T-cell (primary cell): ENCODE data around the gene ZFYVE16. TPM values are rescaled to one million over a fixed set of nuclear protein-coding genes. Genes with fewer than 3 reads are reported as not detected.

Source experiments
- ATAC-seq, 4 experiments: fragments of 200-7000 bp in 3 of 4; fragments of 150-1000 bp in 1 of 4; cut with Tn5 transposase; replicated peaks in 1 of 4; 1 replicate in 3 of 4; 2 replicates in 1 of 4; pipeline ENCODE4 v1.10.0; 2021; ENCODE audit warnings: moderate library complexity in 3 of 4, mild to moderate bottlenecking in 2 of 4, moderate number of reproducible peaks in 1 of 4
- CTCF ChIA-PET, 2 donors: fragments of 300-600 bp; sonication (Branson Sonifier 250); formaldehyde crosslinking; loops; one replicate each; lab custom pipeline; 2022; ENCODE audit warnings: antibody characterized with exemption in 2 of 2; lab: Charles Lee
- POLR2A ChIA-PET, 2 donors: fragments of 300-600 bp; sonication (Branson Sonifier 250); formaldehyde crosslinking; loops; one replicate each; lab custom pipeline; 2022; ENCODE audit warnings: antibody characterized with exemption in 2 of 2; lab: Charles Lee
- DNase-seq, 35 experiments: peaks; one replicate each; pipeline versions ENCODE4 v3.0.0 to v3.0.0-alpha.2; 2013 to 2023
- H3K27ac ChIP-seq: one replicate; pipeline ENCODE4 v1.5.1; 2013; ENCODE audit warnings: low read length
- H3K27me3 ChIP-seq, 2 experiments: replicated peaks in 1 of 2; 1 replicate in 1 of 2; 2 replicates in 1 of 2; pipeline versions ENCODE4 v1.6.1 to v1.7.0; 2013; ENCODE audit warnings: low read length in 1 of 2, mixed read lengths in 1 of 2; ENCODE audit not compliant: control insufficient read depth in 2 of 2, insufficient read depth in 2 of 2; ENCODE audit errors: extremely low read depth in 1 of 2
- H3K36me3 ChIP-seq, 2 donors: 1 replicate in 1 of 2; 2 replicates in 1 of 2; pipeline versions ENCODE4 v1.6.1 to v1.7.0; 2013; ENCODE audit warnings: low read length in 1 of 2; ENCODE audit not compliant: control insufficient read depth in 2 of 2, insufficient read depth in 1 of 2; ENCODE audit errors: extremely low read depth in 1 of 2
- H3K4me1 ChIP-seq, 2 experiments: 1 replicate in 1 of 2; 2 replicates in 1 of 2; pipeline versions ENCODE4 v1.6.1 to v1.7.0; 2013; ENCODE audit warnings: low read length in 2 of 2, mixed read lengths in 1 of 2; ENCODE audit not compliant: insufficient read depth in 2 of 2, control insufficient read depth in 1 of 2; ENCODE audit errors: extremely low read depth in 1 of 2
- H3K4me3 ChIP-seq, 2 donors: 1 replicate in 1 of 2; 2 replicates in 1 of 2; pipeline versions ENCODE4 v1.5.1 to v1.7.0; 2013; ENCODE audit warnings: mild to moderate bottlenecking in 2 of 2, low read length in 1 of 2, moderate library complexity in 1 of 2; ENCODE audit not compliant: control insufficient read depth in 1 of 2; ENCODE audit errors: extremely low read depth in 1 of 2
- H3K9me3 ChIP-seq: 2 replicates; pipeline ENCODE4 v1.7.0; 2013
- H3K27ac Mint-ChIP-seq, 2 donors: one replicate each; pipeline ENCODE4 v1.8.0; 2020 to 2021; ENCODE audit warnings: mild to moderate bottlenecking in 2 of 2, mixed read lengths in 2 of 2
- H3K27me3 Mint-ChIP-seq, 2 donors: one replicate each; pipeline ENCODE4 v1.8.0; 2021 to 2022; ENCODE audit warnings: mixed read lengths in 2 of 2
- H3K36me3 Mint-ChIP-seq: one replicate; pipeline ENCODE4 v1.8.0; 2021; ENCODE audit warnings: mixed read lengths
- H3K4me1 Mint-ChIP-seq, 3 donors: one replicate each; pipeline ENCODE4 v1.8.0; 2020 to 2022; ENCODE audit warnings: mixed read lengths in 3 of 3, mild to moderate bottlenecking in 1 of 3
- H3K4me3 Mint-ChIP-seq, 3 donors: one replicate each; pipeline ENCODE4 v1.8.0; 2020 to 2022; ENCODE audit warnings: mild to moderate bottlenecking in 3 of 3, mixed read lengths in 3 of 3, moderate library complexity in 3 of 3
- H3K9me3 Mint-ChIP-seq, 3 donors: one replicate each; pipeline ENCODE4 v1.8.0; 2020 to 2022; ENCODE audit warnings: mixed read lengths in 3 of 3
- WGBS: methylation state at CpG from one replicate; pipeline ENCODE4 v1.1.5; 2013; ENCODE audit warnings: missing lambda C conversion rate; ENCODE audit not compliant: insufficient coverage; 5-methylcytosine and 5-hydroxymethylcytosine counted together
- total RNA-seq, 35 experiments: library from RNA in 6 of 35; stranded (reverse) in 6 of 35; fragments of 120-200 nt in 1 of 35; gene quantifications; one replicate each; pipeline versions ENCODE4 v1.2.1 to v1.2.4 and lab custom pipeline; 2013 to 2026

Gene ZFYVE16
- total RNA-seq, 5 donors from 2014 or later (not counting 1 experiment from before 2014, with no cell fraction given): 14.6 to 17.9 (median 17.0) TPM

DNA sequence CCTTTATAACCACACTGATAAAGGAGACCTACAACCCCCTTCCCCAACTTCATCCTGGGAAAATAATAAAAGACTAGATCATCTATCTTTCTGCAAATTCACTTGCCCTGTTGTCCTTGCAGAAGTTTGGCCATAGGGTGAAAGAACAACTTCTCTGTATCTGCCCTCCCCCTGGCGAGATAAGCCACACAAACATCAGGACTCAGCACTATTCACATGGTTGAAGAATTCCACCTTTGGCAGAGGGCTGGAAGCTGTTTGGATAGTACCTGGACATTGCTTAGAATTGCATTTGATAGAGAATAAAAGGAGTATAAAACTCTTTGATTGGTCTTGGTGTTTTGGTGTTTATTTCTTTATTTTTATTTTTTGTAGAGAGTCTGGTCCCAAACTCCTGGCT, 97.0 kb downstream of the ZFYVE16 start:
- Histone ChIP-seq H3K36me3 (no peaks in the 10 kb centered on the region), H3K4me1 (no peaks in the 10 kb centered on the region), H3K27me3 (no peaks in the 10 kb centered on the region), H3K9me3 (no peaks in the 10 kb centered on the region), H3K27ac (no peak overlapping the region), H3K4me3 (no peak overlapping the region)
- Mint-ChIP-seq H3K27me3 (no peaks in the 10 kb centered on the region), H3K4me3 (no peak overlapping the region), H3K9me3 (no peaks in the 10 kb centered on the region), H3K4me1 (peaks cover 0 to 7% (median 6%) of the 10 kb centered on the region in 3 donors), H3K36me3 (no peaks in the 10 kb centered on the region), H3K27ac (no peak overlapping the region)
- no peak for ATAC-seq
- ChIA-PET CTCF (no interaction called here), POLR2A (no interaction called here)
- DNase-seq: no peak
- no CpG with 5 or more reads among the region's 1 CpG for WGBS

DNA sequence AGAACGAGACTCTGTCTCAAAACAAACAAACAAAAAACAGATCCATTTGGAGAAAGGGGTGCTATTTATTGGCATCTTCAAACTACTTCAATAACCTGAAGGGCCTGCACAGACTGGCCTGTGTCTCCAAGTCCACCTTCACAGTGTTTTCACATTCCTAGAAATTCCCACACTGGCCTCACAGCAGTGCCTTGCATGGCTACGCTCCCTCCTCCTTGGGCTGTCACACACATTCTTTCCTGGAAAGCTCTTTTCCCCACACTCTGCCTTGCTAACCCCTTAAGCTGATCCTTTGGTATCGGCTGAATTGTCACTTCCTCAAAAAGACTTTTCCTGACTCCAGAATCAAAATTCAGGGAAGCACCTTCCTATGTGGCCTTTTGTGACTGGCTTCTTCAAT, 99.8 kb downstream of the ZFYVE16 start:
- Mint-ChIP-seq H3K27ac (no peak overlapping the region), H3K27me3 (no peaks in the 10 kb centered on the region), H3K4me1 (peaks cover 0 to 7% (median 6%) of the 10 kb centered on the region in 3 donors), H3K36me3 (no peaks in the 10 kb centered on the region), H3K9me3 (no peaks in the 10 kb centered on the region), H3K4me3 (no peak overlapping the region)
- H3K4me3 ChIP-seq: no peak overlapping the region
- no peaks in the 10 kb centered on the region for H3K27me3 ChIP-seq
- H3K27ac ChIP-seq: no peak overlapping the region
- H3K9me3 ChIP-seq: no peaks in the 10 kb centered on the region
- ChIA-PET CTCF (no interaction called here), POLR2A (no interaction called here)
- no peaks in the 10 kb centered on the region for H3K36me3 ChIP-seq
- DNase-seq: no peak
- no peaks in the 10 kb centered on the region for H3K4me1 ChIP-seq
- ATAC-seq: no peak
- 82% methylated on average over 1 of the region's 3 CpGs for WGBS

DNA sequence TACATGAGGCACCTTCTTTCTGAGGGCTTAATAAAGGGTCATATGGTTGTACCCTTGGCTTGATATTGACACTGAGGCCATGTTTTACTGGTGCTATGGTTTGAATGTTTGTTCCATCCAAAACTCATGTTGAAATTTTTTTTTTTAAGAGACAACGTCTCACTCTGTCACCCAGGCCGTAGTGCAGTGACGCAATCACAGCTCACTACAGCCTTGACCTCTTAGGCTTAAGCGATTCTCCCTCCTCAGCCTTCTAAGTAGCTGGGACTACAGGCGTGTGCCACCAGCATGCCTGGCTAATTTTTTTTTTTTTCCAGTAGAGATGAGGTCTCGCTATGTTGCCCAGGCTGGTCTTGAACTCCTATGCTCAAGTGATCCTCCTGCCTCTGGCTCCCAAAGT, 101.0 kb downstream of the ZFYVE16 start:
- Mint-ChIP-seq H3K27ac (no peak overlapping the region), H3K27me3 (no peaks in the 10 kb centered on the region), H3K4me3 (no peak overlapping the region), H3K9me3 (no peaks in the 10 kb centered on the region), H3K36me3 (no peaks in the 10 kb centered on the region), H3K4me1 (peaks cover 0 to 4% (median 4%) of the 10 kb centered on the region in 3 donors)
- Histone ChIP-seq H3K27ac (no peak overlapping the region), H3K36me3 (no peaks in the 10 kb centered on the region), H3K9me3 (no peaks in the 10 kb centered on the region), H3K4me3 (no peak overlapping the region), H3K4me1 (no peaks in the 10 kb centered on the region), H3K27me3 (no peaks in the 10 kb centered on the region)
- no peak for DNase-seq
- CTCF ChIA-PET: interaction anchor here in 1 of 2 donors (0.7 kb wide), 1 partner anchor 788 kb away, joined by 3 read pairs; no protein-coding TSS in a partner anchor
- 90% methylated on average over 2 of the region's 6 CpGs for WGBS
- no peak for ATAC-seq
- POLR2A ChIA-PET: interaction anchor here in 1 of 2 donors (0.6 kb wide), 1 partner anchor 227 kb away, joined by 6 read pairs; no protein-coding TSS in a partner anchor

DNA sequence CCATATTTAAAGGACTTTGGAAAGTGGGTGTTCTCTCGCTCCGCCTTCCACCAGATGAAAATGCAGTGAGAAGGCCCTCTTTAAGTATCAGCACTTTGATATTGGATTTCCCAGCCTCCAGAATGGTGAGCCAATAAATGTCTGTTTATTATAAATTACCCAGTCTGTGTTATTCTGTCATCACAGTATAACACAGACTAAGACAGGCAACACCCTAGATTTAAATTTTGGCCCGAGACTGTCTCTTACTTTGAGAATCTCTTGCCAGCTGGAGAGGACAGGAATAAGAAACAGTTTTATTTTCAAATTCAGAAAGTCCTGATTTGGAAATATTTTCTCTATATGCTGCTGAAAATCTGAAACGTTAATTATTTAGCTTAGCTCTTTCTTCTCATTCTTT, 101.5 kb downstream of the ZFYVE16 start:
- Mint-ChIP-seq H3K27me3 (no peaks in the 10 kb centered on the region), H3K36me3 (no peaks in the 10 kb centered on the region)

DNA sequence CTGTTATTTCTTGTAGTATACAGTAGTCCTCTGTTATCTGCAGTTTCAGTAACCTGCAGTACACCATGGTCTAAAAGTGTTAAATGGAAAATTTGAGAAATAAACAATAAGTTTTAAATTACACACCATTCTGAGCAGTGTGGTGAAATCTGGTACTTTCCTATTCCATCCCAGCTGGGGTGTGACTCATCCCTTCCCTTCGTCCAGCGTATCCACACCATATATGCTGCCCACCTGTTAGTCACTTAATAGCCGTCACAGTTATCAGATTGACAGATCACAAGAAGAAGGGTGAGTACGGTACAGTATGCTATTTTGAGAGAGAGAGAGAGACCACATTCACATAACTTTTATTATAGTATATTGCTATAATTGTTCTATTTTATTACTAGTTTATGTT, 109.0 kb downstream of the ZFYVE16 start:
- CTCF ChIA-PET: no interaction called here
- DNase-seq: no peak
- H3K36me3 Mint-ChIP-seq: no peaks in the 10 kb centered on the region
- H3K27ac ChIP-seq: no peak overlapping the region
- no peaks in the 10 kb centered on the region for H3K27me3 ChIP-seq
- no peak overlapping the region for H3K4me3 ChIP-seq
- POLR2A ChIA-PET: no interaction called here
- H3K27me3 Mint-ChIP-seq: no peaks in the 10 kb centered on the region
- H3K4me1 Mint-ChIP-seq: no peaks in the 10 kb centered on the region
- no CpG with 5 or more reads among the region's 4 CpGs for WGBS
- no peak overlapping the region for H3K27ac Mint-ChIP-seq
- H3K9me3 ChIP-seq: no peaks in the 10 kb centered on the region
- no peak for ATAC-seq
- H3K36me3 ChIP-seq: no peaks in the 10 kb centered on the region
- no peaks in the 10 kb centered on the region for H3K9me3 Mint-ChIP-seq
- H3K4me3 Mint-ChIP-seq: no peak overlapping the region
- H3K4me1 ChIP-seq: no peaks in the 10 kb centered on the region

More for the DNA sequence above, 101.5 kb downstream of the ZFYVE16 start:
- H3K27ac ChIP-seq: no peak overlapping the region
- H3K4me3 Mint-ChIP-seq: no peak overlapping the region
- H3K4me3 ChIP-seq: no peak overlapping the region
- no peak overlapping the region for H3K27ac Mint-ChIP-seq
- CTCF ChIA-PET: no interaction called here
- POLR2A ChIA-PET: interaction anchor here in 1 of 2 donors (0.6 kb wide), 1 partner anchor 227 kb away, joined by 6 read pairs; no protein-coding TSS in a partner anchor
- H3K36me3 ChIP-seq: no peaks in the 10 kb centered on the region
- no peaks in the 10 kb centered on the region for H3K4me1 ChIP-seq
- H3K4me1 Mint-ChIP-seq: no peaks in the 10 kb centered on the region
- H3K27me3 ChIP-seq: no peaks in the 10 kb centered on the region
- H3K9me3 ChIP-seq: no peaks in the 10 kb centered on the region
- ATAC-seq: no peak
- H3K9me3 Mint-ChIP-seq: no peaks in the 10 kb centered on the region
- no peak for DNase-seq
- WGBS: 100% methylated on average over 1 of the region's 4 CpGs

Other genes with a start within 250 kb of the ZFYVE16 start
- 100 to 1,000 TPM; 109 to 170 (median 112) TPM for gene SERINC5, start 152.0 kb upstream of the ZFYVE16 start, total RNA-seq
- not detected for gene SPZ1, start 88.1 kb upstream of the ZFYVE16 start, total RNA-seq
- under 1 TPM in 4 of 5 donors, not detected in 1; 0.30 to 0.53 (median 0.44) TPM for gene FAM151B, start 80.0 kb downstream of the ZFYVE16 start, total RNA-seq
- gene ANKRD34B, start 162.2 kb downstream of the ZFYVE16 start, total RNA-seq: not detected
- gene MSH3, start 246.6 kb downstream of the ZFYVE16 start, total RNA-seq: 10 to 100 TPM; 10.8 to 20.8 (median 16.3) TPM
- 10 to 100 TPM in 3 of 5 donors, 1 to 10 TPM in 2; 8.9 to 15.3 (median 13.4) TPM for gene DHFR, start 246.9 kb downstream of the ZFYVE16 start, total RNA-seq